Lung microvascular endothelial cell (primary cell): ENCODE results near the gene TSPAN17. TPM values are rescaled to one million over a fixed set of nuclear protein-coding genes. Genes with fewer than 3 reads are reported as not detected.
A peak's percentile ranks its signal among the peaks of the same experiment; 100 is the strongest.

Source experiments
- DNase-seq, 2 donors: peaks; one replicate each; pipeline versions ENCODE4 v3.0.0 to v3.0.0-alpha.2; 2010; ENCODE audit warnings: low read depth in 2 of 2
- total RNA-seq: library from RNA; depleted of rRNA; stranded (reverse); fragments of >200 nt; gene quantifications from 2 replicates; pipeline ENCODE4 v1.2.1, GENCODE V29; 2014

The TSPAN17 gene
- total RNA-seq, 1 donor from 2014 or later = 38.7 TPM

DNA sequence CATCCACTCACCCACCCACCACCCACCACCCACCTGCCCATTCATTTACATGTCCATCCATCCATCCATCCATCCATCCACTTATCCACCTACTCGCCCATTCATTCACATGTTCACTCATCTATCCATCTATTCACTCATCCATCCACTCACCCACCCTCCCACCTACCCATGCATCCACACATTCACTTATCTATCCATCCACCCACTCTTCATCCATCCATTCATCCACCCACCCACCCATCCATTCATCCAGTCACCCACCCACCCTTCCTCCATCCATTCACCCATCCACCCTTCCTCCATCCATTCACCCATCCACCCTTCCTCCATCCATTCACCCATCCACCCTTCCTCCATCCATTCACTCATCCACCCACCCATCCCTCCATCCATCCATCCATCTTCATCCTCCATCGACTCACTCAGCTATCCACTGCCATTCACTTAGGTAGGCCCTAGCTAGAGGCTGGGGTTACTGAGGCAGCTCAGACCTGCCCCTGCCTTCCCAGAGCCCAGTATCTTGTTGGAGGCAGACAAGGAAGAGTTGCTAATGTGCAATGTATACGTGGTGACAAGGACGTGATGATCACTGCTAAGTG, 12.7 kb downstream of the TSPAN17 start:
- DNase-seq = no peak

DNA sequence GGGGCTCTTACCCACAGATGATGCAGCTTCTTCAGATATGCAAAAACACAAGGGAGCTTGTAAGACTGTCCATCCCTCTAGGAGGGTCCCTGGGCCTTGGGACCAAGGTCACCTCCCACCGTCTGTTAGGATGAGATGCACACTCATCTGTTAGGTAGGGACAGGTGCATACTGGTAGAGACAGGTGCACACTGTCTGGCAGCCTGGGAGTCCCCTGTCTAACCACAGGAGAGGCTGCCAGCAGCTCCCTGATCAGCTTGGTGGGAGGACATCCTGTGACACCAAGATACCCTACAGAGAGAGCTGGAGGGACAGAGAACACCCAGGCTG, 13.2 kb downstream of the TSPAN17 start:
- DNase-seq = no peak

DNA sequence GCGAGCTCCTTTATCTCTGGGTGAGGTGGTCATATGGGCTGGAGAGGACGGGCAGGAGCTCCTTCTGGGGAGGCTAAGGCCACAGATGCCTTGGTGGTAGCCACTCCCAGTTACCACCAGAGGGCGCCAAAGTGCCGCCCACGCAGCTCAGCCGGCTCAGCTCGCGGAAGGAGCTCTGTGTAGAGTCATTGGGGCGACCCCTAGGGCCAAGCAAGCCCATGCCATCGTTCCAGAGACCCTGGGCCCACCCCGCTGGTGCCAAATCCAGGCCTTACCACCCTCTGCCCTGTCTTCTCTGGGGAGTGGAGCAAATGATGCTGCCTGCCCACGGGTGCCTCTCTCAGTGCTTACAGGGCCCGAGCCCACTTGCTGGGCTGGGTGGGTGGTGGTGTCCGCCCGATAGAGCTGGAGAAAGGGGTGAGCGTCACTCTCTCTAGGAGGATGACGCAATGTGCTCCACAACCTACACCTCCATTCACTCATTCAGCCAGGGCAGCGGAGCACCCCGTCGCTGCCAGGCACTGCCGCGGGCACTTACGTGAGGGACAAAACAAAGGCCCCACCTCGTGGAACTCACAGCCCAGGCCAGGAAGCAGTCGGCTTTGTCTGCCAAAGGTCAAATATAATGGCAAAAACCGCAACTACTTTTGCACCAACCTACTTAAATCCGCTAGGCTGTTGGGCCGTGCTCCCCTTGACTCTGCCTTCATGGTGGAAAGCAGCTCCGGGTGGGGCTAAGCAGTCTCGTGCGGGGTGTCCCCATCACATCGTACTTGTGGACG, 13.8 kb downstream of the TSPAN17 start:
- peak; percentile 73 to 81 for DNase-seq

DNA sequence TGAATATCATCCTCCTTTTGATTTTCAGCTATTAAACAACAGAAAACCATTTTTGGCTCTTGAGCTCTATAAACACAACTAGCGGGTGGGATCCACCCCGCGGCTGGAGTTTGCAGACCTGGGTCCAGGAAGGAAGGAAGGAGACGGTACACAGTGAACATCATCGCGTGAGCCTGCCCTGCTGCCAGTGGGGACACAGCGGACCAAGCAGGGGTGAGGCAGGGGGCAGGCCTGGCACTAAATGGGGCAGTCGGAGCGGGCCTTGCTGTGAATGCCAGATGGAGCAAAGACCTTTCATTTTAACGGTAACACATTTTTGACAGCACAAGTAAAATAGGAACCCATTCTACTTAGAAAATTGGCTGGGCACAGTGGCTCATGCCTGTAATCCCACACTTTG, 14.4 kb downstream of the TSPAN17 start:
- DNase-seq = no peak

DNA sequence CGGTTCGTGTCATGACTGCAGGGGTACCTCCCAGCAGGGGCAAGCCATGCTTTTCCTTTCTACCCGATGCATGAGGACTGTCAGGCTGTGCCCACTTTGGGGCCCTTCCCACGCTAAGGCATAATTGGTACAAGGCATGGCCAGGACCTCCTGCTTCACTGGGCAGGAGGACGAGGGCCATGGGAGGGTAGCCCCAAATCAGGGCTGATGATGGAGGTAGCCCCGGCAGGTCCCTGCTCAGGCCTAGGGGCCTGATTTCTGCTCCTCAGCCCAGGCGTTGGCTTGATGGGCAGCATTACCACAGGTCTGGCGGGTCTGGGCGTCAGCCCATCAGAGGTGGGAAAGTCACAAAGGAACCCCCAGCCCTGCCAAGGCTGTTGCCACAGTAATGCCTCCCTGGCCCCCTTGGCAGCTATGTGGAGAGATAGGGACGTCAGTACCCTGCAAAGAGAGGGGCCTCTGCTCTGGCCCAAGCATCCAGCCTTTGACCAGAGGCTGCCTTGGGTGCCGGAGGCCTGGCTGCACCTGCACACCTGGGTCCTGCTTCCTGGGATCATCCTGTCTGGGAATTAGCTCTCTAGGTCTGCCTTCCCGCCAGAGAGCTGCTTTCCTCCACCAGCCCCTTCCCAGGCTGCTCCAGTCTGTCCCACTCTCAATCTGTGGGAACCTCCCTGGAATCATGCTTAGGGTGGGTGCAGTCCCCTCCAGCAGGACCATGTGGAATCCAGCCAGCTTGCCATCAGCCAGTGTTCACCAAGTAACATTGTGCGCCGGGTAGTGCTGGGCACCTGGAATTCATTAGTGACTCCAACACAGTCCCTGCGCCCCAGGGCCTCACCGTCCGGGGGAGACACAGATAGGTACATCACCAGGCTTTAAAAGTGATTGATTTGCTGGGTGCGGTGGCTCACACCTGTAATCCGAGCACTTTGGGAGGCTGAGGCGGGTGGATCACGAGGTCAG, 15.4 kb downstream of the TSPAN17 start:
- DNase-seq = no peak

DNA sequence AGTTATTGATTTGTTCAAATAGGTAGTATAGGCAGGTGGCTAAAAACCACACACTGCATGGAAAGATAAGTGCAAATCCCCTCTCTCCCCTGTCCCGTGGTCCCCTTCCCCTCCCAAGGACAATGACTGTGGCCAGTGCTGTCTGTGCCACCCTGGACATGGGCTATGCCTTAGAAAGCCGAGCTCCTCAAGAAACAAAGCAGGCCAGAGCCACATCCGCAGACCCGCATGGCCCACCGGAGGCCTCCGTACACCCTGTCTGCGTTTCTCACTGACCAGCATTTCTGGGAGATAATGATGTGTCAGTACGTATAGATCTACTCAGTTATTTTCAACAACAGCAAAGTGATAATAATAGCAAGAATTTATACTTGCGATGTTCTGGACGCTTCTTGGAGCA, 16.3 kb downstream of the TSPAN17 start:
- DNase-seq = no peak

DNA sequence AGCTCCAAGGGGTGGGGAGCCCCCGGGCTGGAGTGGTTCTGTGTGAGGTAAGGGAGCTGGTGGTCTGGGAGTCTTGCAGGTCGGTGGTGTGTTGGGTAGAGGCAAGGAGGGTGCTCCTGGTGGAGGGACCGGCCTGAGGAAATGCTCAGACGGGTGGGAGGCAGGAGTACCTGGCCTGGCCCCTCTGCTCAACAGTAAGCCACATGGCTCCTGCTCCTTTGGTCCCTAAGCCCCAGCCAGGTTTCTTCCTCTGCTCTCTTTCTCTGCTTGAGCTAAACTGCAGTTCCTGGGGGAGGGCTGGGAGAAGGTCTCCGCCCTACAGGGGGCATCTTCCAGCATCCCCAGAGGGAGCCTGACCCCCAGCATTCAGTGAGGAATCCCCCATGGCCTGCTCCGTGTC, 17.2 kb downstream of the TSPAN17 start:
- DNase-seq = no peak

DNA sequence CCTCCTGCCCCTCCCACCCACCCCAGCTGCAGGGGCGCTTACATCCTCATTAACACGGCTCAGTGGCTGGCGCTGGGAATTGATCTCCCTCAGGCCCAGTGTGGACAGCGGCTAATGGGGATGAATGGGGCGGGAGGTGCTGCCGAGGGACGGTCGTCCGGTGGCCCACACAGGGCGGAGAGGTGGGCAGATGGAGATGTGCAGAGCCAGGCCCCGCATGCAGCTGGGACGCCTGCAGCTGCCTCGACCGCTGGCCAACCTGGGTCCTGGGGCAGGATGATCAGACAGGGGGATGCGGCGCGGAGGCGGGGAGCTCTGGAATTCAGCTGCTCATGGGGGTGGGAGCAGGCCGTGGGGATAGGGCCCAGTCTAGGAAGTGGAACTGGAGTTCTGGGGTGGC, 17.6 kb downstream of the TSPAN17 start:
- no peak for DNase-seq

DNA sequence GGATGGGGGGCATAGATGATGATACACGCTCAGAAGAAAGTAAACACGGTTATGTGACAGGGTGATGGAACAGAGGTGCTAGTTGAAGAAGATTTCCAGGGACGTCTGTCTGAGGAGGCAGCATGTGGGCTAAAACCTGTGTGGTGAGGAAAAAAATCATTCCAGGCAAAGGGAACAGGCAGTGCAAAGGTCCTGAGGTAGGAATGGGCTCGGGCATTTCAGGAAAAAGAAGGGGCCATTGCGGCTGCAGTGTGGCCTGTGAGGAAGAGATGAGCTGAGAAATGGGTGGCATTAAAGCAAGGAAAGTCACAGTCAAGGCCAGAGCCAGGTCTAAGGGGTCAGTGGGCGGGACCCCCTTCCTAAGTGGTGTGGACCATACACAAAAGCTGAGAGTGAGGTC, 18.2 kb downstream of the TSPAN17 start:
- DNase-seq = no peak

DNA sequence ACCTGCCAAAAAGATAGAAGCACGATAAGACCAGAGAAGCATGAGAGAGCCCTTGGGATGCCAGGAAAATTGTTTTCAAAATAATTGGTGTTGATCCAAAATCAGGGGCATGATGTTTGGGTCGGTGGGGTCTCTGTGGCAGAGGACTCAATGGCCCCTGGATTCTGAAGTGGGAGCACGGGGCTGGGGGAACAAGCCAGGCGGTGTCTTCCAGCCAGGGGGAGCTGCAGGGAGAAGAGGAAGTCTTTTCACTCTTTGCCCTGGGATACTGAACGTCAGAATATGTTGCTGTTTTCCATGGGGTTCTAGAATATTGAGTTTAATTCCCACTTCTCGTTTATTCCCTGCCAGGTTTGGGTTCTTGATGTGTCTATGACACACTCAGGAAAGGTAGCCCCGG, 20.4 kb downstream of the TSPAN17 start:
- DNase-seq = no peak

DNA sequence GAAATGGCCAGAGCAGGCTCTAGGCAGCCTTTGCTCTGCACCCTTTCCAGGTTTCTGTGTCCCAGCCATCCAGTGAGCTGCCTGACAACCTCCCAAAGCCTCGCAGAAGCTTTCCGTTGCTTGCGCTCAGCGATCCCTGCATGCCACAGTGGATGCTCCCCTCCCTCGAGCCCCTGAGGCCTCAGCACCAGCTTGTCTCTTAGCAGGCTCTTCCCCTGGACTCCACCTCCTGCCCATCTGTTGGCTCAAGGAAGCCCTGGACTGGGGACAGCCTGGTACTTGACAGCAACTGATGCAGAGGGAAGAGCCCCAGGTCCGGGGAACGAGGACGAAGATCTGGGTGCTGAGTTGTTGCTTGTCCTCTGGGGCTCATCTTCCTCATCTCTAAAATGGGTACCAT, 23.2 kb downstream of the TSPAN17 start:
- no peak for DNase-seq

DNA sequence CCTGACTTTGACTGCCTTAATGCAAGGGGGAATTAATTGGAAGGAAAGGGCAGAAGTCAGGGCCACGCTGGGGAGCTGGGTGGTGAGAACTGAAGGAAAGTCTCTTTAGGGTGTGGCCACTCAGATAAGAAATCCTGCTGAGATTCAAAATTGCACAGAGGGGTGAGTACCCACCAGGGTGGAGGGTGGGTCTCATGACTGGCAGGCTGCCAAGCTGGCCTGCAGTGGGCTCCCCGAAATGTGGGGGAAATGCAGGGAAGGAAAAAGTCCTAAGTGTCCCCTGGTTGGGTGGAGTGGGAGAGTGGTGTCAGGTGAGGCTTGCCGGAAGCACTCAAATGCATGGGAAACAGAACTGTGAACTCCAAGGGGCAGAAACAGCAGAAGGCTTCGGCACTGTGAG, 24.1 kb downstream of the TSPAN17 start:
- no peak for DNase-seq

DNA sequence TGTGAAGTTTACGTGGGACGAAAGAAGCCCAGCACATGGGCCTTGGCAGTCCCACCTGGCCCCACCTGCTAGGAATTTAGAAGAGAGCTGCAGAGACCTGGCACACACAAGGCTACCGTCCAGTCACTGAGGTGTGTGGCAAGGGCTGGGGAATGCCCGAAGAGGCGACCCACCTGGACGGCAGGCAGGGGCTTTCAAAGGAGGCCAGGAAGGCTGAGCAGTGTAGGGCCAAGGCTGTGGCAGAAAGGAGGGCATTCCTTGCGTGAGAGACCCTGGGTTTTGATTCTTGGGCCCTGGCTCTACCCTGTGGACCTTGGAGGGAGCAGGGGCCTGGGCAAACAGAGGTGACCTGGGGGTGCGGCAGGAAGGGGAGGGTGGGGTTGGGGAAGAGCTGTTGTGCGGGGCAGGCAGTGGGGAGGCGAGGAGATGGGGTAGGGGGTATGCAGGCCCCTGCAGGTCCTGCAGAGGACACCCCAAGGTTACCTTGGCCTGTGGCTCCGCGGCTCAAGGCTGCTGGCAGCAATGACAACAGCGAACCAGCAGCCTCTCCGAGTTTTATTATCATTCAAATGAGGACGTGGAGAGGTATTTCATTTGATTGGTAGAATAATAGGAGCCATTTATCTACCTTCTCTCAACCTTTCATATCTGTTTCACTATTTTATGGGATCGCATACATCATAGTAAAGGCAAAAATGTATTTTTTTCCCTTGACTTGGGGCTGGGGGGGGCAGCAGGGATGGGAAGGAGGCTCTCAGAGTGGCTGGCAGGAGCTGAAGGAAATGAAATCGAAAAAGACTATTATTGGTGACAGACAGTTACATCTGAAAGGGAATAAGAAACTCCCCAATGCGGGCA, 24.8 kb downstream of the TSPAN17 start:
- no peak for DNase-seq

DNA sequence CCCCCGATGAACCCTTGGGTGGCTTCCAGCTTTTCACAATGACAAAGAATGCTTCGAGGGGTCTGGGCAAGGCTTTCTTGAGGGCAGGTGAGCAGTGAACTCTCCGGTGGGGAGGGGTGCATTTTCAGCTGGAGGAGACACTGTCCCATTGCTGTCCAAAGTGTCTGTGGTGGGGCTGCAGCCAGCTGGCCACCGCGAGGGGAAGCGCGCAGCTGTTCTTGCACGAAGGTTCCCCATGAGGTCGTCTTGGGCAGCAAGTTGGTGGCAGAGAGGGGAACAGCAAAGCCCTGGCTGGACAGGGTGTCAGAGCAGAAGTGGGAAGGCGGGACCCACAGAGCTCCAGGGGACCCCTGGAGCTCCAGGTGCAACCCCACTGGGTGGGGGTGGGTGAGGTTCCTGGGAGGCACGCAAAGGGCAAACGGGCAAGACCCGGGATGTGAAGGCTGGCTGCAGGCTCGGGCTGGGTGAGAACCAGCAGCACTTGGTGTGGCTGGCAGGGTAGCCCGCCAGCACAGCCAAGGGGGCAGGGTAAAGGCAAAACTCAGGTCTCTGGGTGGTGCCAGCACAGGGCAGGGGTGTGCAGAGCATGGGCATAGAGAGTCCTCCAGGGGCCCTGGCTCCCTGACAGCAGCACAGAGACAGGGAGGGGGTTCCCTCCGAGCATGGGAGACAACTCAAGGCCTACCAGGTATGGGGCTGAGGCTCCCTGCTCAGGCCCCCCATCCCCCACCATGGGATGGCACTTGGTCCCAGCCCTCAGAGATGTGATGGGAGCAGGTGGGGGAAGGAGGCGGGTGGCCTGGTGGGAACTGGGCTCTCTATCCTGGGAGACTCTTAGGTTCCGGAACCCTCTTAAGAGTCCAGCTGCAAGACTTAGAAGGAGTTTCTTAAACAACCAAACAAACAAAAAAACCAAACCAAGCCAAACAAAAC, 26.6 kb downstream of the TSPAN17 start:
- no peak for DNase-seq

DNA sequence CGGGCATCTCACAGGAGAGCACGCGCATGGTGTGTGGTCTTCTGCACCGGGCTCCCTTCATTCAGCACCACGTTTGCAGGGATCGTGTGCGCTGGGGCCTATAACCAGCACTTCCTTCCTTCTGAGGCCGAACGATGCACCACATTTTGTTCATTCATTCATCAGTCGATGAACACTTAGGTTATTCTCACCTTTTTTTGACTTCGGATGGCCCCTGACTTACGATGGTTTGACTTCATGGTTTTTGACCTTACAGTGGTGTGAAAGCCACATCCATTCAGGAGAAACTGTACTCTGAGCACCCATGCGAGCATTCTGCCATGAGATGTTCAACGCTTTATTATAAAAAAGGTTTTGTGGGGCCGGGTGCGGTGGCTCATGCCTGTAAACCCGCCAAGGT, 27.5 kb downstream of the TSPAN17 start:
- no peak for DNase-seq

DNA sequence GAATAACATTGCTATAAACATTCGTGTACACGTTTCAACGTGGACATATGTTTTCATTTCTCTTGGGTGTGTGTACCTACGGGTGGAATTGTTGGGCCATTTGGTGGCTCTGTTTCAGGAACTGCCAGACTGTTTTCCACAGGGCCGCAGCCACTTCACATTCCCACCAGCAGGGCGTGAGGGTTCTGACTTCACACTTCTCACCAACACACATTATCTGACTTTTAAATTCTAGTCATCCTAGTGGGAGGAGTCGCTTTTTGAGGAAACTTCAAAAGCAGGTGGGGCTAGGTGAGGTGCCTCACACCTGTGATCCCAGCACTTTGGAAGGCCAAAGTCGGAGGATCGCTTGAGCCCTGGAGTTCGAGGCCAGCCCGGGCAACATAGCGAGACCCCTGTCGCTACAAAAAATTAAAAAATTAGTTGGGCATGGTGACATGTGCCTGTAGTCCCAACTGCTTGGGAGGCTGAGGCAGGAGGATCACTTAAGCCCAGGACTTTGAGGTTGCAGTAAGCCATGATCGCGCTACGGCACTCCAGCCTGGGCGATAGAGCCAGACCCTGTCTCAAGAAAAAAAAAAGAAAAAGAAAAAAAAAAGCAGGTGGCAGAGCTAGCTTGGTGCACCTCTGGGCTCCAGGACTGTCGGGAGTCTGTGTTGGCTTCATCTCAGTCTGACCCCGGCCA, 28.5 kb downstream of the TSPAN17 start:
- peak; percentile 13 to 53 for DNase-seq

DNA sequence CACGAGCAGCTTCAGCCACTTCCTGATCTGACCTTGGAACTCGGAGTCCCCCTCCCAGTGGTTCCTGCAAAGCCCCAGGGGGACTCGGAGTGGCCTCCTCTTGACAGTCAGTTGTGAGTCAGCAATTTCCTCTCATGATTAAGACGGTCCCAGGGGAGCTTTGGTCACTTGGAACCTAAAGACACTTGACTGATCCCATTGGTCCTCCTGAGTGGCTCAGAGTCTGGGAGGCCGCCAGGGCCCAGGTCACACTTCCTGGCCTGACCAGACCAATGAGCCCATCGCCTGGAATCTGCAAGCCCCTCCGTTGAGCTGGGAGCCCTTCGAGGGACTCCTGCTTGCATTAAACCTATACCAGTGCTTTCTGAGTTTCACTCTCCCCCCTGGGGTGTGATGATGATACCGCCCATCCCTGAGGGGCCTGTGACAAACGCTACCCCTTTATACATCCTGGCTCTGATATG, 29.1 kb downstream of the TSPAN17 start:
- peak in 1 of 2 donors; percentile 42 for DNase-seq

DNA sequence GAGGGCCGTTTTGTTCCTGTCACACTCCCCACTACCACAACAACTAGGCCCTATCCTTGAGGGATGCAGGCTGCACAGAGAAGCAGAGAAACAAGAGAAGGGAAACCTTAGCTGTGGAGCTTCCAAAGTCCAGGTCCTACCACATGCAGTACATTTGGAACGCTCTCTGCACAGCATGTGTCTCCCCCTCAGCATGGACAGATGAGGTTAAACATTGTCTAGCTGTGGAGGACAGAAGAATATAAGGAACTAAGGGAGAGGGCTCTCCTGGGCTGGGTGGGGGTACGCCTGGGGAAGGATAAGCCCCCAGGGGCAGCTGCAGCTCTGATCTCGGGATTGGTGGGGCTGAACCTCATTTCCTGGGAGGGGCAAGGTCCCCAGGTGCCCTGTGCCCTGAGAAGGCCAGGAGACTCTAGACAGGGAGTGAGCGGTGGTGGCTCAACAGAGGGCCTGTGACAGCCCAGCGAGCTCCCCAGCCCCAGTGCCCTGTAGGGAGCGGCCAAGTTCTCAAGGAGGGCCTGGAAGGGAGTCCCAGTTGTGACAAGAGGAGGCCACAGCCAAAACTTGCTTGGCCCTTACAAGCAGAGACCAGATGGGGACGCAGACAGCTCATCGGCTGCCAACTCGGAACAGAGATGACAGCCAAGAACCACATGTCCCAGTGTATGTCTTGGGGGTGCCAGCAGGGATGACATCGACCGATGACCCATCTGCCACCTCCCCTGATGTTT, 30.1 kb downstream of the TSPAN17 start:
- DNase-seq = no peak

DNA sequence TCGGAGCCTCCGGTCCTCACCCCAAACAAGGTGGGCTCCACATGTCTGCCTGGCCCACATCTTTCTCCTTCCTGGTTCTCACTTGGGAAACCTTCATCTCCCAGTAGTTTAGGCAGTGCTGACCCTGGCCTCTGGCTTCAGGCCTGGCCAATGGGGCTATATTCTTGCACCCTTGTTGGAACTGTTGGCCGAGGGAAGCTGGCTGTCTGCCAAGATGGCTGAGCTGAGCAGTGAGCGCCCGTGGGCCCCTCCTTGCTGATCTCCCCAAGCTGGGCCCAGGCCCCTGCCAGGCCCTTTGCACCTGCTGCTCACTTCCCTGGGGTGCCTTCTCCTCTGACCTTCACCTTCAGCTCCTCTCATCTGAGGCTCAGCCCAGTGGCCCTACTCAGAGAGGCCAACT, 31.3 kb downstream of the TSPAN17 start:
- no peak for DNase-seq
